ENCODE results near the gene ZNF117.
"Not testable (repeated sequence)": the region's sequence is repeated elsewhere in the genome, so short reads cannot be mapped to it uniquely, and the experiment has no call there.

- TF ChIP-seq CTCF, POLR2A (IDR thresholded peaks at IDR 0.05): not testable (repeated sequence)
Observed at GRCh38 chr7:65009881-65010280, 19.0 kb upstream of the ZNF117 start.
